ENCODE results near the gene JAZF1.

The JAZF1 gene

GRCh38 chr7:28104041-28104541 lies 76.5 kb downstream of the JAZF1 start:
- H3K4me3 ChIP-seq (ENCODE audit: low read depth, low read length), result no peak overlapping the region
- no peak for TF ChIP-seq CTCF (IDR thresholded peaks at IDR 0.05; ENCODE audit: borderline replicate concordance, insufficient read depth, low read depth, low read length)

- no peak for TF ChIP-seq CTCF (IDR thresholded peaks at IDR 0.05; ENCODE audit: borderline replicate concordance, insufficient read depth, low read depth, low read length)
- no peak overlapping the region for H3K4me3 ChIP-seq (ENCODE audit: low read depth, low read length)
These were observed 77.8 kb downstream of the JAZF1 start for GRCh38 chr7:28102797-28103196.

DNA sequence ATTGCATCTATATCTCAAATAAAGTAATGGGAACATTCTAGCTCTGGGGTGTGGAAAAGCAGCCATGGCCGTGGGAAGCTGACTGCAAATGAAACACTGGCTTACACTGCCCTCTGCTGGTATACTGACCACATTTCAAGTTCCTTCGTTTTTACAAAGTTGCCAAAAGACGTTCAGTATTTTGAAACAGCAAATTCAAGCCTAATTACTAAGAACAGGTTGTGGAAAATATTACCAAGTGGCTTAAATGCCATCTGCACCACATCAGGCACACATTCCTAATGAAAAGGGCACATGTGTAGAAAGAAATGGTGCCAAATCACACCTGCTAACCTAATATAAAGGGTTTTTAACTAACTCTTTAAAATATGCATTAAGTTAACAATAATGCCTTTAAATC lies 83.9 kb downstream of the JAZF1 start:
- H3K4me3 ChIP-seq (ENCODE audit: low read depth, low read length), result no peak overlapping the region
- TF ChIP-seq CTCF (IDR thresholded peaks at IDR 0.05; ENCODE audit: borderline replicate concordance, insufficient read depth, low read depth, low read length), result peak; percentile 71; the same call in 1 of the 2 replicates

DNA sequence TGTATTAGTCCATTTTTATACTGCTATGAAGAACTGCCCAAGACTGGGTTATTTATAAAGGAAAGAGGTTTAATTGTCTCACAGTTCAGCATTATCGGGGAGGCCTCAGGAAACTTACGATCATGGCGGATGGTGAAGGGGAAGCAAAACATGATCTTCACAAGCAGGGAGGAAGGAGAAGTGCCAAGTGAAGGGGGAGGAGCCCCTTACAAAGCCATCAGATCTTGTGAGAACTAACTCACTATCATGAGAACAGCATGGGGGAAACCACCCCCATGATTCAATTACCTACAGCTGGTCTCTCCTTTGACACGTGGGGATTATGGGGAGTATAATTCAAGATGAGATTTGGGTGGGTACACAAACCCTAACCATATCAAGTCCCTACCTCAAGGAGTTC lies 85.4 kb downstream of the JAZF1 start:
- H3K4me3 ChIP-seq (ENCODE audit: low read depth, low read length), result no peak overlapping the region
- no peak for TF ChIP-seq CTCF (IDR thresholded peaks at IDR 0.05; ENCODE audit: borderline replicate concordance, insufficient read depth, low read depth, low read length)

- no peak overlapping the region for H3K4me3 ChIP-seq (ENCODE audit: low read depth, low read length)
- peak; percentile 51; the same call in 1 of the 2 replicates for TF ChIP-seq CTCF (IDR thresholded peaks at IDR 0.05; ENCODE audit: borderline replicate concordance, insufficient read depth, low read depth, low read length)
These were observed 86.9 kb downstream of the JAZF1 start for GRCh38 chr7:28093623-28094232.

DNA sequence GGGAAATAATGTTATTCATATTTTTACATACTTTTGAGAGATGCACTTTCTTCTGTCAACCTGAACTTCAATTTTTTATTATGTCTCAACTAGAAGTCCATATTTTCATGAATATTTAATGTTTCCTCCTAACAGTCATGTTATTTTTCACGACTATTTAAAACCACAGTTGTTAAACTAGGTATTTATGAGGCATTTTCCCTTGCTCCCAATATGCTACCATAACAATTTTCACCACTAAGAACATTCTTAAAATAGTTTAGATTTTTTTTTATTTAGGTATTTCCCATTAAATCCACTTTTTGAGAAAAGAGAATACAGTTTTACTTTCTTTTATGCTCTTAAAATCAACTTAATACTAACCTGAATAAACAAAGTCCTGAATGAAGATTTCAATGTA lies 89.4 kb downstream of the JAZF1 start:
- no peak for TF ChIP-seq CTCF (IDR thresholded peaks at IDR 0.05; ENCODE audit: borderline replicate concordance, insufficient read depth, low read depth, low read length)
- H3K4me3 ChIP-seq (ENCODE audit: low read depth, low read length), result no peak overlapping the region
